GM18873 (cell line): Measurements from ENCODE around the gene FOXE3.

Source experiments
- ATAC-seq: cut with Tn5 transposase; IDR thresholded peaks from one replicate; pipeline ENCODE4 v1.9.1; 2021; ENCODE audit warnings: mild to moderate bottlenecking, moderate library complexity, moderate number of reproducible peaks; ENCODE audit not compliant: unreplicated experiment, low FRiP score

FOXE3 gene

GRCh38 chr1:47433477-47434050 is 17.5 kb downstream of the FOXE3 start:
- no peak for ATAC-seq

DNA sequence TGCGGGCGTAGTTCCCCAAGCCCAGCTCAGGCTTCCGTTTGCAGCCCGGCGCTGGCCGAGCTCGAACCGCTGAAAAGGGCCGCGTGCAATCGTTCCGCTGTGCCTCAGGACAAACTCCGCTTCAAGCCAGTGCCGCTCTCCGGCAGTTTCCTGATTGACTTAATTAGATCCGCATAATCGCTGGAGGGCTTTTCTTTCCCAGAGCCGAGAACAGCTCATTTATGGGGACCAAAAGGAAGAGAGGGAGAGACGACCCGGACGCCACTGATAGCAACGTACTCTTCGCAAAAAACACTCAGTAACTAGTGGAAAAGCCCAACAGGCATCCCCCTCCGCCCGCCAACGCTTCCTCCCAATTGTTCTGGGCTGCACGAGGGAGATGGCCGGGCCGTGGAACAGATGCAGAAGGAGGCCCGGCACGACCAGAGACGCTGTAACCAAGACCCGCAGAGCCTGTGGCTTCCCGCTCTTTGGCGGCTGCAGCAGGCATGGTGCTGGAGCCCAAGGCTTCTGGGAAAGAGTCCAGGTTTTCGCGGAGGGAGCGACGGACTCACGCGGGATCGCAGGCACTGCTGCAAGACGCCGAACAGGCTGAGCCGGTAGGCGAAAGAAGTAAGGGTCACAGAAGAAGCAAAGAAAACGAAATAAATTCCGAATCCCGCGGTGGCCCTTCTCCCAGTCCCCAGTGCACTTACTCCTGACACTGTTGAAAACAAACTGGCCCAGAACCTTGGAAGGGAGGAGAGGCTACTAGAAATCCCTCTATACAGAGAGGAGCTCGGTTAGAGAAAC is 18.2 kb downstream of the FOXE3 start:
- ATAC-seq = no peak

DNA sequence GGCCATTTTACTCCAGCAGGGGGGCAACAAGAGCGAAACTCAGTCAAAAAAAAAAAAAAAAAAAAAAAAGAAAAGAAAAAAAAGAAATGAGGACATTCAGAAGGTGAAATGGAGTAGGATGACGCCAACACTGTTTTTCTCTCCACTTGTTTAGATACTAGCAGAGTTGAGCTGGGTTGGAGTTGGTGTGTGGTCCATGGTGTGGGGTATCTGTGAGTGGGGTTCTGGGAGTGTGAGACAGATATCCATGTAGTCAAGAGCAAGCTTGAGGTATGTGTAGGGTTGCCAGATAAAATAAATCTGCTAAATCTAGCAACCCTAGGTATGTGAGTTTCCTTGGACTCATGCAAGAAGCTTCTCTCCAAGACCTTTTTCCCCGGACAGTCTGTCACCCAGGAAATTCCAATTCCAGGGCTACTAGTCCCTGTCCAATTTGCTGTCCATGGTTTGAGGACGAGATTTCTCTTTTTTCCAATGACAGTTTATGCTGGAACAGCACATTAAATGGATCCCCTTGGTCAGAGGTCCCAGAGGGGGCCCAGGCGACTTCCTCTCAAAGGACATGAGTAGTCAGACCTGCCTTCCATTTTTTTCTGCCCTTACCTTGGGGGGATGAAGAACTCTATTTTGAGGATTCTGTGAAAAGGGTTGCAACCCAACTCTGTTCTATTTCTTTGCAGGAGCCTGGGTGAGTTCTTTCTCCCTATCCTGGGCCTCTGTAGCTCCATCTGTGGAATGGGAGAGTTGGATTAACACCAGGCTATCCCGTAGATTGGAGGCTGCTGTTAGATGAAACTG is 19.6 kb downstream of the FOXE3 start:
- no peak for ATAC-seq

DNA sequence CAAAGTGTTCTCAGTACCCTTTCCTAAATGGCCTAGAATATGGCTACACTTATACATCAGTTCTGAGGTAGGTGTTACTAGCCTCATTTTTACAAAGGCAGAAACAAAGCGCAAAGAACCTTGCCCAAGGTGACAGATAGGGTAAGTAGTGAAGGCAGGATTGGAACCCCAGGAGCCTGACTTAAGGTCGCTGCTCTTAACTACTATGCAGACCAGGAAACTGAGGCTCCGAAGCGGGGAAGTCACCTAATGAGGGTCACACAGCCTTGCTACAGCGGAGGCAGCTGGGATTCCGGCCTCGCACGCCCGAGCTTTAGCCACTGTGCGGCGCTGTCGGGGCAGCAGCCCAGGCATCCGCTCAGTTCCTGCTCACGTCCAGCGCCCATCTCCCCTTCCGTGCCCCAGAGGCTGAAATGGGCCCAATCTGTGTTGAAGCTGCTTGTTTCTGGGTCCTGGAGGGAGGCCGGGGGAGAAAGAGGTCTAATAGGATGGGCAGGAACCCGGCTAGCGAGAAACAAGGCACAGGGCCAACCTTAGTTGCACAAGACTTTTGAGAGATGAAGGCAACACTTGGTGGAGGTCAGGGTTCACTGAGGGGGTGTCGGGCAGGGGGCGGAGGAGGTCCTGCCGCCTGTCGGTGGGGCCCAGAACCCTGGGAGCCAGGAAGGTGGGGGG is 20.4 kb downstream of the FOXE3 start:
- no peak for ATAC-seq

DNA sequence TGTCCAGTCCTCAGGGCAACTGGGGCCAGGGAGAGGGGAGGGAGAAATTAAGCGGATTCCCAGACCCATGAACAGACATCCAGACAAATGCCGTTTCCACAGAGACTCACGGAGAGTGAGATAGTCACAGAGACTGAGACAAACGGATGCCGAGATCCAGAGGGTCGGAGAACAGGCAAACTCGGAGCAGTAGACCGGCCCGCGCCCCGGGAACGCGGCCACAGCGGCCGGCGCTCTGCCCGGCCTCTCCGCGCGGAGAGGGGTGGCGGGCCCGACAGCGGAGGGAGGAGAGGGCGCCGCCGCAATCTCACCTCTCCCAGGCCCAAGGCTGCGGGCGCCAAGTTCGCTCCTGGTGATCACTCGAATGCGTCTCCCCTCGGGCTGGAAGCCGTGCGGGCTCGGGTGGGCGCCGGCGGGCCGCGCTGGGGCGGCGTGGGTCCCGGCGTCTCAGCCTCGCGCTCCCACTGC is 20.9 kb downstream of the FOXE3 start:
- ATAC-seq = peak; percentile 16

DNA sequence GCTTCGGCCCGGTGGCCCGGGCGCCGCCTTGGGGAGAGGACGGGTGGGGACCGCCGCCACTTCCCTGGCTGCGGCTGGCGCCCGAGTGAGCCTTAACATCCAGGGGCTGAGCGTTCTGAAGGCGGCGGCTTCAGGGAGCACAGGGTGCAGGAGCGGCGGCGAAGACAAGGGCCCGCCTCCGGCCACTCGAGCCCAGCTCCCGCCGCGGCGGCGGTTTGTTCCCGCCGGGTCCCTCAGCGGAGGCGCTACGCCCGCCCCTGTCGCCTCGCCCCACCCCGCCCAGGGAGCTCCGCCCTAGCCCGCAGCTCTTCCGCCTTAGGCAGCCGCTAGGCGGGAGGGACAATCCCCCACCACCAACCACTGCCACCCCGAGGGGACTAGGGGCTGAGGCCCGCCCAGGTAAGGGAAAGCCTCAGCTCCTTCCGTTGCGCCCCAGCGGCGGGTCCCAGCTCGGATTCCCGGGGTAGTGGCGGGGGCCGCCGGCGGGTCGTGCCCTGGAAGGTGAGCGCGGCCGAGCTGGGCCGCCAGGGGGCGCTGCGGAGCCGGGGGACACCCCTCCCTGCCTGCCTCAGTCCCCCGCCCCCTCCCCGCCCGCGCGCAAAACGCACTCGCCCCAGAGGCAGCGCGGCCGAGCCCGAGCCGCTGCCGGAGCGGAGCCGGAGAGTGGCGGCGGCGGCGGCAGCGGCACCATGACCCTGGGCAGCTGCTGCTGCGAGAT is 21.5 kb downstream of the FOXE3 start, which contains the start of gene FOXD2:
Gene FOXD2 (plus strand): TSS at position 598 of the 718 bp plus-strand sequence. CDS start 92 bp downstream, at position 690.
- ATAC-seq = peak; percentile 82

DNA sequence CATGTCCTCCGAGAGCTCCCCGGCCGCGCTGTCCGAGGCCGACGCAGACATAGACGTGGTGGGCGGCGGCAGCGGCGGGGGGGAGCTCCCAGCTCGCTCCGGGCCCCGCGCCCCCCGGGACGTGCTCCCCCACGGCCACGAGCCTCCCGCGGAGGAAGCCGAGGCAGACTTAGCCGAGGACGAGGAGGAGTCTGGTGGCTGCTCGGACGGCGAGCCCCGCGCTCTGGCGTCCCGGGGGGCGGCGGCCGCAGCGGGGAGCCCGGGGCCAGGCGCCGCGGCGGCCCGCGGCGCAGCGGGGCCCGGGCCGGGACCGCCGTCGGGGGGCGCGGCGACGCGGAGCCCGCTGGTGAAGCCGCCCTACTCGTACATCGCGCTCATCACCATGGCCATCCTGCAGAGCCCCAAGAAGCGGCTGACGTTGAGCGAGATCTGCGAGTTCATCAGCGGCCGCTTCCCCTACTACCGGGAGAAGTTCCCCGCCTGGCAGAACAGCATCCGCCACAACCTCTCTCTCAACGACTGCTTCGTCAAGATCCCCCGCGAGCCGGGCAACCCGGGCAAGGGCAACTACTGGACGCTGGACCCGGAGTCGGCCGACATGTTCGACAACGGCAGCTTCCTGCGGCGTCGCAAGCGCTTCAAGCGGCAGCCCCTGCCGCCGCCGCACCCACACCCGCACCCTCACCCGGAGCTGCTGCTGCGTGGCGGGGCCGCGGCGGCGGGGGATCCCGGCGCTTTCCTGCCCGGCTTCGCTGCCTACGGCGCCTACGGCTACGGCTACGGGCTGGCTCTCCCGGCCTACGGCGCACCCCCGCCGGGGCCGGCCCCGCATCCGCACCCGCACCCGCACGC is 22.3 kb downstream of the FOXE3 start:
- ATAC-seq = no peak

- ATAC-seq = no peak
Observed at GRCh38 chr1:47439017-47439818, 23.1 kb downstream of the FOXE3 start.

DNA sequence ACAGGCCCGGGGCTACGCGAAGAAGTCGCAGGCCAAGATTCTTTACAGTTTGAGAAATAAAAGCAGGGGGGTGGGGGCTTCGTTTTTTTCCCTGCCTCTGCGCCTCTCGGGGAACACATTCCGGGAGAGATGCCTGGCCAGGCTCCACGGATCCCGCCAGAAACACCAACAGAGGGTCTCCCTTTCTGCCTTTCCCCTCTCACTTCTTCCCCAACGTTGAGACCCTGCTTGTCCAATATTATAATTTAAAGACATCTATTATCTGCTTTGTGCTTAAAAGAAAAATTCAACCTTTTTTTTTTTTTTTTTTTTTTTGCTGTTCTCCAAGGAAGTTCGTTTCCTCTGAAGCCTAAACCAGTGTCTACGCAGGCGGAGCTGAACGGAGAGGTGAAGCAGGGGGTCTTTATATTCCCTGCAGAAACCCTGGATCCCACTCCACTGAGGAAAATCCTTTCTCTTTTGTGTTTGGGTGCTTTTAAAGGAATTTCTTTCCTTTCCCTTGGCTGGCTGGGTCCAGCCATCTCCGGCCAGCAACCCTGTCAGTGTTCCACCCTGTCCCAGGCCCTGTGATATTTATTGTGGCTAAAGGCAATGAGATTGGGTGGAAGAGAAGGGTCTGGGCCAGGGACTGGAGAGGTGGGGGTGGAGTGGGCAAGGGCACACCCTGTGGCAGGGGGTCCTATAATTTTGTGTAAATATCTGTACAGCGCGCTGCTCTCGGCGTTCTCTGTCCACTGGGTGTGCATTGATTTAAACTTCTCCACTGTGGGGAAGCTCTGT is 23.9 kb downstream of the FOXE3 start:
- no peak for ATAC-seq

- no peak for ATAC-seq
Observed at GRCh38 chr1:47440599-47441081, 24.6 kb downstream of the FOXE3 start.

GRCh38 chr1:47441450-47442106 is 25.5 kb downstream of the FOXE3 start:
- ATAC-seq = no peak

DNA sequence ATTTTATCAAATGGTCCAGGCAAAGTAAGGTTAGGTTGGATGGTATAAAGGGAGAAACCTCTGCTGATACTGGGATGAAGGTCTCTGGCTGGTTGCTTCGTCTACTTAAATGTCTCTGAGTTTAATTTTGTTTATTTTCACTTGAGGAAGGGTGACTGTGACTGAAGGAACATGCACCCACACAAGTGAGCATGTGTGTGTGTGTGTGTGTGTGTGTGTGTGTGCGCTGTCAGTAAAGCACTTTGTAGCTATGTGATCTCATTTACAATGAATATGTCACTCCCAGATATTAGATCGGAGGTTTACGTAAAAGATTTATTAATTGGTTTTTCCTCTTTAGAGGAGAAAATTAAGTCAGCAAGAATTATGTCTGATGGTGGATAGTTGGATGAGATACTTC is 26.1 kb downstream of the FOXE3 start:
- ATAC-seq = no peak

DNA sequence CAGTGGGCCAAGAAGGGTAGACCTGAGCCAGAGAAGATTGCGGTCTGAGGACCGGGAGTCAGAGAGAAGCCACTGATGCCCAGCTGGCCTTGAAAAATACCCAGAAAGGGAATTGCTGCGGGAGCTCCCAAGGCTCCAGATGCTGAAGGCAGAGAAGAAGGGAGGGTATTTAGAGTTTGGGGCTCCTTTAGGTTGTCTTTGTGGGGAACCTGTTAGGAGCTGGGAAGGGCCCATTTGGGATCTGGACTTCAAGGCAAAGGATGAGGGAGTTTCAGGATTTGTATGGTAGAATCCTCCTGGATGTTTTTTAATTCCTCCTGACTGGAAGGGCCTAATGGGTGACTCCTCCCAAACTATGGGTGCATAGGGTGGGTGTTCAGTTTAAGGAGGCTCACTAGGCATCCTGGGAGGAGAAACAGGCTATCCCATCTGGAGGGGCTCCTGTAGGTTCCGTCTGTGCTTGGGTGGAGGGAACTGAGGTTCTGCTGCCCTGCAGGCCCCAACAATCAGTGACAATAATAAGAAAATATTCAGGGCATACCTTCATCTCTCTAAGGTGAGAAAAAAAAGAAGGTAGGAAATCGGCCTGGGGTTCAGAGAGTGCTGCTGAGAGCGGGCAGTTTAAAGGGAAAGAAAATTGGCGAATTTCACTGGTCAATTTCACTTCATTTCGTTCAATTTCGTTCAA is 26.9 kb downstream of the FOXE3 start:
- no peak for ATAC-seq

GRCh38 chr1:47443530-47444296 is 27.6 kb downstream of the FOXE3 start:
- ATAC-seq = no peak

GRCh38 chr1:47444297-47444561 is 28.1 kb downstream of the FOXE3 start:
- ATAC-seq = no peak
